Endothelial cell of umbilical vein (primary cell): ENCODE results near the gene SEPTIN10. TPM values are rescaled to one million over a fixed set of nuclear protein-coding genes. Genes with fewer than 3 reads are reported as not detected.

Experiments
- BruUV-seq: library from RNA; stranded (reverse); fragments of 400-500 nt; replicated peaks from 2 replicates; lab custom pipeline; 2021; lab: Mats Ljungman, UMichigan
- CTCF ChIA-PET: fragments of 300-600, 350-600 bp; sonication (Branson Sonifier 250); formaldehyde crosslinking; loops from one replicate; lab custom pipeline; 2021; ENCODE audit warnings: antibody characterized with exemption, inconsistent platforms; lab: Charles Lee
- POLR2A ChIA-PET: fragments of 300-600, 350-600 bp; sonication (Branson Sonifier 250); formaldehyde crosslinking; loops from one replicate; lab custom pipeline; 2021; ENCODE audit warnings: antibody characterized with exemption, inconsistent platforms; lab: Charles Lee
- DNase-seq: peaks from one replicate; pipeline ENCODE4 v3.0.0-alpha.2; 2011; ENCODE audit warnings: low read depth, low spot score
- FAIRE-seq: peaks from 2 replicates; lab custom pipeline; 2011; peaks lifted over from hg19 to GRCh38; lab: Jason Lieb, UNC
- H2AFZ ChIP-seq: 2 replicates; pipeline ENCODE4 v1.6.0; 2012; ENCODE audit warnings: low read depth, low read length, control low read depth, inconsistent platforms
- H3K27ac ChIP-seq: 2 replicates; pipeline ENCODE4 v1.5.1; 2011; ENCODE audit warnings: low read depth, mild to moderate bottlenecking, control low read depth, low read length, moderate library complexity; ENCODE audit not compliant: insufficient read depth
- H3K27me3 ChIP-seq, 2 experiments: 2 replicates each; pipeline versions ENCODE4 v1.6.0 to v1.6.1; 2011; ENCODE audit warnings: low read length in 2 of 2, mixed read lengths in 1 of 2; ENCODE audit not compliant: control insufficient read depth in 2 of 2, insufficient read depth in 2 of 2
- H3K36me3 ChIP-seq, 2 experiments: 2 replicates in 1 of 2; 3 replicates in 1 of 2; pipeline ENCODE4 v1.5.1; 2011; ENCODE audit warnings: low read length in 2 of 2, mild to moderate bottlenecking in 1 of 2, moderate library complexity in 1 of 2; ENCODE audit not compliant: control insufficient read depth in 2 of 2, insufficient read depth in 2 of 2; ENCODE audit errors: extremely low read depth in 1 of 2
- H3K4me1 ChIP-seq: 3 replicates; pipeline ENCODE4 v1.5.1; 2011; ENCODE audit warnings: mild to moderate bottlenecking, low read length; ENCODE audit not compliant: control insufficient read depth, insufficient read depth; ENCODE audit errors: extremely low read depth
- H3K4me2 ChIP-seq: 2 replicates; pipeline ENCODE4 v1.6.1; 2011; ENCODE audit warnings: low read length, control low read depth, mixed read lengths; ENCODE audit not compliant: insufficient read depth
- H3K4me3 ChIP-seq, 3 experiments: fragments of 200-600 bp in 1 of 3; sonication (generic), shearing (Covaris generic) in 1 of 3; replicated peaks in 1 of 3; 2 replicates each; pipeline ENCODE4 v1.5.1; 2011 to 2016; ENCODE audit warnings: control low read depth in 3 of 3, low read length in 3 of 3, mild to moderate bottlenecking in 2 of 3, inconsistent platforms in 1 of 3, low read depth in 1 of 3, moderate library complexity in 1 of 3; ENCODE audit not compliant: insufficient read depth in 1 of 3
- H3K79me2 ChIP-seq: 2 replicates; pipeline ENCODE4 v1.6.0; 2012; ENCODE audit warnings: low read length, inconsistent platforms; ENCODE audit not compliant: control insufficient read depth, insufficient read depth
- H3K9ac ChIP-seq: replicated peaks from 2 replicates; pipeline ENCODE3; 2011; ENCODE audit warnings: low read length, control low read depth; ENCODE audit not compliant: insufficient read depth; ENCODE audit errors: extremely low read depth
- H3K9me1 ChIP-seq: replicated peaks from 3 replicates; pipeline ENCODE4 v1.6.0; 2011; ENCODE audit warnings: mild to moderate bottlenecking, low read length; ENCODE audit not compliant: control insufficient read depth, insufficient read depth; ENCODE audit errors: extremely low read depth
- H3K9me3 ChIP-seq: replicated peaks from 2 replicates; pipeline ENCODE4 v1.5.1; 2012; ENCODE audit warnings: low read length, inconsistent platforms; ENCODE audit not compliant: control insufficient read depth, insufficient read depth
- H4K20me1 ChIP-seq: replicated peaks from 2 replicates; pipeline ENCODE3; 2011; ENCODE audit warnings: mild to moderate bottlenecking, low read length; ENCODE audit not compliant: control insufficient read depth, insufficient read depth; ENCODE audit errors: extremely low read depth
- EZH2 ChIP-seq: IDR thresholded peaks from 2 replicates; pipeline ENCODE4 v1.6.1; 2012; ENCODE audit warnings: borderline replicate concordance, low read depth, mild to moderate bottlenecking, moderate library complexity, low read length, inconsistent platforms; ENCODE audit not compliant: severe bottlenecking
- FOS ChIP-seq: IDR thresholded peaks from 2 replicates; pipeline ENCODE4 v1.6.1; 2011; ENCODE audit warnings: mild to moderate bottlenecking, low read length, moderate library complexity, borderline replicate concordance; ENCODE audit not compliant: insufficient read depth
- GATA2 ChIP-seq: IDR thresholded peaks from 2 replicates; pipeline ENCODE4 v1.7.0; 2011; ENCODE audit warnings: low read depth, mild to moderate bottlenecking, moderate library complexity, mixed read lengths, low read length; ENCODE audit not compliant: insufficient read length, insufficient read depth
- JUN ChIP-seq: IDR thresholded peaks from 2 replicates; pipeline ENCODE4 v1.6.1; 2011; ENCODE audit warnings: borderline replicate concordance, low read depth; ENCODE audit not compliant: insufficient read length, insufficient read depth
- MYC ChIP-seq: IDR thresholded peaks from one replicate; pipeline ENCODE4 v1.6.1; 2011; ENCODE audit warnings: mild to moderate bottlenecking, low read depth, low read length
- POLR2A ChIP-seq: IDR thresholded peaks from 2 replicates; pipeline ENCODE4 v1.6.1; 2012; ENCODE audit warnings: low read depth, mild to moderate bottlenecking, control low read depth, low read length
- POLR2AphosphoS5 ChIP-seq: IDR thresholded peaks from 2 replicates; pipeline ENCODE4 v1.6.1; 2012; ENCODE audit warnings: low read depth, mild to moderate bottlenecking, control low read depth, low read length, moderate library complexity; ENCODE audit not compliant: insufficient read depth
- dilution Hi-C: fragments of 300-500 bp; cut with MboI; formaldehyde crosslinking; loops from one replicate; pipeline ENCODE4 v1.15.0; 2019; ENCODE audit warnings: low sequenced_read_pairs; ENCODE audit not compliant: extremely low pct_ligation_motif_present
- intact Hi-C: fragments of 100-400 bp; cut with micrococcal nuclease; formaldehyde crosslinking; loops from one replicate; pipeline ENCODE4 v1.10.0; 2022
- polyA plus RNA-seq, 4 experiments: library from polyadenylated mRNA; depleted of rRNA in 3 of 4; stranded (reverse) in 3 of 4; unstranded in 1 of 4; fragments of >200 nt; gene quantifications; 2 replicates each; pipeline versions ENCODE4 v1.2.1 to v1.2.3, GENCODE V29; 2011 to 2012; ENCODE audit warnings: missing spikeins in 1 of 4
- total RNA-seq: library from RNA; stranded (reverse); gene quantifications from 2 replicates; pipeline ENCODE4 v1.2.3, GENCODE V29; 2021
- TF ChIP-seq, protein P1 (sequence below): IDR thresholded peaks from 2 replicates; pipeline ENCODE4 v1.6.1; 2011; ENCODE audit not compliant: insufficient read depth, insufficient read length
- TF ChIP-seq, protein P2 (sequence below), 2 donors: IDR thresholded peaks; 1 replicate in 1 of 2; 2 replicates in 1 of 2; pipeline ENCODE4 v1.5.1; 2011; ENCODE audit warnings: low read length in 2 of 2, mild to moderate bottlenecking in 2 of 2, moderate library complexity in 2 of 2, control low read depth in 1 of 2, inconsistent platforms in 1 of 2, low read depth in 1 of 2; ENCODE audit not compliant: insufficient read depth in 1 of 2; ENCODE audit errors: extremely low read depth in 1 of 2

The SEPTIN10 gene
- total and polyA plus RNA-seq, 2 donors (not counting 3 experiments of a cell fraction or from before 2014, with no cell fraction given), result 26.1 to 121 TPM

DNA sequence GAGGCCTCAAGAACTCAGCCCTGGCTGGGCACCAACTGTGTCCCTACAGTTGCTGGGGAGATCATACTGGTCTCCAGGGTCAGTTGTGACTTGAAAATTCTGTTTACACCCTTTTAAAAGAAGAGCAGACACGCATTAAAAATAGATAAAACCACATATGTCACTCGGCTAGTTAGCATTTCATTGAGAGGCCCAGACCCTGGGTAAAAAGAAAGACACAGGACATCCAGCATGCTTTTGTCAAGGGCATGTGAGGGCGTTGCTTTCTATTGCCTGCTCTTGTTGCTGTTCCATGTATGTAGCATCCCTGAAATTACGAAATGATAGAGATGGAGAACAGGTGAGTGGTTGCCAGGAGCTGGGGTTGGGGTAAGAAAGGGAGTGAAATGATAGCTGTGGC lies 94.3 kb downstream of the SEPTIN10 start:
- no peaks in the 10 kb centered on the region for H3K27me3 ChIP-seq
- dilution Hi-C loops, result no loop called here
- no peak for DNase-seq
- H4K20me1 ChIP-seq, result no peaks in the 10 kb centered on the region
- BruUV-seq, result no TSS peak
- H3K27ac ChIP-seq, result no peak overlapping the region
- no peak overlapping the region for H3K9ac ChIP-seq
- H3K4me2 ChIP-seq, result no peak overlapping the region
- no peak for FAIRE-seq
- ChIA-PET POLR2A (no interaction called here), CTCF (interaction anchor here (0.9 to 1.5 kb wide), 4 partner anchors 9 to 191 kb away, joined by 3 to 6 read pairs (median 3); no protein-coding TSS in a partner anchor)
- no peaks in the 10 kb centered on the region for H3K9me1 ChIP-seq
- H3K4me3 ChIP-seq, result no peak overlapping the region
- TF ChIP-seq, protein P1, sequence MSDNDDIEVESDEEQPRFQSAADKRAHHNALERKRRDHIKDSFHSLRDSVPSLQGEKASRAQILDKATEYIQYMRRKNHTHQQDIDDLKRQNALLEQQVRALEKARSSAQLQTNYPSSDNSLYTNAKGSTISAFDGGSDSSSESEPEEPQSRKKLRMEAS, result no peak
- TF ChIP-seq, protein P2, sequence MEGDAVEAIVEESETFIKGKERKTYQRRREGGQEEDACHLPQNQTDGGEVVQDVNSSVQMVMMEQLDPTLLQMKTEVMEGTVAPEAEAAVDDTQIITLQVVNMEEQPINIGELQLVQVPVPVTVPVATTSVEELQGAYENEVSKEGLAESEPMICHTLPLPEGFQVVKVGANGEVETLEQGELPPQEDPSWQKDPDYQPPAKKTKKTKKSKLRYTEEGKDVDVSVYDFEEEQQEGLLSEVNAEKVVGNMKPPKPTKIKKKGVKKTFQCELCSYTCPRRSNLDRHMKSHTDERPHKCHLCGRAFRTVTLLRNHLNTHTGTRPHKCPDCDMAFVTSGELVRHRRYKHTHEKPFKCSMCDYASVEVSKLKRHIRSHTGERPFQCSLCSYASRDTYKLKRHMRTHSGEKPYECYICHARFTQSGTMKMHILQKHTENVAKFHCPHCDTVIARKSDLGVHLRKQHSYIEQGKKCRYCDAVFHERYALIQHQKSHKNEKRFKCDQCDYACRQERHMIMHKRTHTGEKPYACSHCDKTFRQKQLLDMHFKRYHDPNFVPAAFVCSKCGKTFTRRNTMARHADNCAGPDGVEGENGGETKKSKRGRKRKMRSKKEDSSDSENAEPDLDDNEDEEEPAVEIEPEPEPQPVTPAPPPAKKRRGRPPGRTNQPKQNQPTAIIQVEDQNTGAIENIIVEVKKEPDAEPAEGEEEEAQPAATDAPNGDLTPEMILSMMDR (IDR thresholded peaks at IDR 0.05; ENCODE audit: extremely low read depth in 1 of 2, insufficient read depth in 1 of 2, low read depth in 1 of 2, low read length in 2 of 2), result no peak
- TF ChIP-seq MYC, result no peak
- TF ChIP-seq JUN, result no peak
- TF ChIP-seq GATA2, result no peak
- no peak for TF ChIP-seq POLR2A
- no peak for TF ChIP-seq POLR2AphosphoS5
- TF ChIP-seq EZH2, result no peak
- no peak for TF ChIP-seq FOS
- no peaks in the 10 kb centered on the region for H3K9me3 ChIP-seq
- H3K36me3 ChIP-seq, result no peaks in the 10 kb centered on the region
- no peak overlapping the region for H2AFZ ChIP-seq
- no peaks in the 10 kb centered on the region for H3K79me2 ChIP-seq
- intact Hi-C loops, result no loop called here
- no peaks in the 10 kb centered on the region for H3K4me1 ChIP-seq
